GM19035 (cell line): Measurements from ENCODE around the gene ADAM22.

Source experiments
- ATAC-seq: cut with Tn5 transposase; IDR thresholded peaks from one replicate; pipeline ENCODE4 v1.9.1; 2021; ENCODE audit not compliant: unreplicated experiment

ADAM22 gene

GRCh38 chr7:88102675-88103074, 168.6 kb downstream of the ADAM22 start:
- no peak for ATAC-seq

DNA sequence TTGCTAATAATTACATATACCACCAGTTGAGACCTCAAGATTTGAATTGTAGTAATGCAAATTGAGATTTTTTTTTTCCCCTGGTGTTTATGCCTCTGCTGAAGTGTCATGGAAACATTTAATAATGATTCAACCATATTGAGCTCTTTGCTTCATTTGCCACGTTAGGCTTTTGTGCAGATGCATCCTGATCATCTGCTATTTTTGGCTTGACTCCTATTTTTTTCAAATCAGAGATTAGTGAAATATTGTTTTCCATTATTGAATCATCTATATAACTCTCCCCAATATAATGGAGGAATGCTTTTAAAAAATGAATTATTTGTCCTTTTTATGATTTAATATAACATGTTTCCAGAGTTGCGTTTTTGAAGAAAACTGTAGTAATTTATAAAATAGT, 170.7 kb downstream of the ADAM22 start:
- ATAC-seq: no peak

GRCh38 chr7:88105231-88105630, 171.2 kb downstream of the ADAM22 start:
- no peak for ATAC-seq

DNA sequence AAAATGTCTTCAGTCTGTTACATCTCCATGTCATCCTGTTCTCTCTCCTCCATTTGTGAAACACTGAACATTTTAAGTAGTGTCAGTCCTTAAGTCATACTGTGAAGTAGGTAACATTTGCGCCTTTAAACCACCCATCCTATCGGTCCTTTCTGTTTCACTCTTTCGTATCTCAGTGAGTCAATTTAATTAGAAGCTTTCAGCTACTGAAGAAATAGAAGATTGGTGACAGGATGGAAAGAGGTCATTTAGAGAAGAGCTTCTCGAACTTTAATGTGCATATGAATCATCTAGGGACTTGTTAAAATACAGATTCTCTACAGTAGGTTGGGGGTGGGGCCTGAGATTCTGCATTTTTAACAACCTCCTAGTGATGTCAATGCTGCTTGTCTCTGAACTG, 172.4 kb downstream of the ADAM22 start:
- no peak for ATAC-seq

- no peak for ATAC-seq
These were observed 175.6 kb downstream of the ADAM22 start for GRCh38 chr7:88109612-88110011.

GRCh38 chr7:88111140-88111743, 177.2 kb downstream of the ADAM22 start:
- ATAC-seq: peak; percentile 57

GRCh38 chr7:88111954-88112471, 178.0 kb downstream of the ADAM22 start:
- no peak for ATAC-seq

- ATAC-seq: no peak
These were observed 181.3 kb downstream of the ADAM22 start for GRCh38 chr7:88115258-88115796.

- no peak for ATAC-seq
These were observed 181.8 kb downstream of the ADAM22 start for GRCh38 chr7:88115816-88116215.

GRCh38 chr7:88116235-88116795, 182.3 kb downstream of the ADAM22 start:
- no peak for ATAC-seq

DNA sequence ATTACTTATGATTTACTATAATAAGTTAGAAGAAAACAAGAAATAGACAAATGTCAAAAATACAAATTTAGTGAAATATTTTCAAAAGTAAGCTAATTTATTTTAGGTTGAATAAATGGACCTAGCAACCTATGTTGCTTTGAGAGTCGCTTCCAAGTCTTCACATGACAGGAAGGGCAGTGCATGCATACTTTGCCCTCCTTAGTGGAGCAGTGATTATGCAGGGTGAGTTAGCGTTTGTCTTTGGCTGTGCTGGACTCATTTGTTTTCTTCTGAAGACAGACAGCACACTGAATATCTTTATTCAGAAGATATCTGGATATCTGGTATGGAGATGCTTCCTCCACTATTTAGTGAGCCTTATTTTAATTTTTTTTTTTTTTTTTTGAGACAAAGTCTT, 183.3 kb downstream of the ADAM22 start:
- no peak for ATAC-seq

DNA sequence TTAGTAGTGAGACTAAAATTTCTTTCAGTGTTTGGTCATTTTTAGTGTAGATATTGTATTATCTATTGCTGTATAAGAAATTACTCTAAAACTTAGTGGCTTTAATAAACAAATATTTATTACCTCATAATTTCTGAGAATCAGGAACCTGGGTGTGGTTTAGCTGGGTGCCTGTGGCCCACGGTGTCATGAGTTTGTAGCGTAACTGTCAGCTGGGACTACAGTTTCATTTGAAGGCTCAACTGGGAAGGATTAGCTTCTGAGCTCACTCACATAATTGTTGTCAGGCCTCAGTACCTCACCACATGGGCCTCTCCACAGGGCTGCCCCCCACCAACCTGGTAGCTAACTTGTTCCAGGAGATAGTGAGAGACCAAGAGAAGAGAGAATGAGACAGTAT, 187.3 kb downstream of the ADAM22 start:
- ATAC-seq: no peak

DNA sequence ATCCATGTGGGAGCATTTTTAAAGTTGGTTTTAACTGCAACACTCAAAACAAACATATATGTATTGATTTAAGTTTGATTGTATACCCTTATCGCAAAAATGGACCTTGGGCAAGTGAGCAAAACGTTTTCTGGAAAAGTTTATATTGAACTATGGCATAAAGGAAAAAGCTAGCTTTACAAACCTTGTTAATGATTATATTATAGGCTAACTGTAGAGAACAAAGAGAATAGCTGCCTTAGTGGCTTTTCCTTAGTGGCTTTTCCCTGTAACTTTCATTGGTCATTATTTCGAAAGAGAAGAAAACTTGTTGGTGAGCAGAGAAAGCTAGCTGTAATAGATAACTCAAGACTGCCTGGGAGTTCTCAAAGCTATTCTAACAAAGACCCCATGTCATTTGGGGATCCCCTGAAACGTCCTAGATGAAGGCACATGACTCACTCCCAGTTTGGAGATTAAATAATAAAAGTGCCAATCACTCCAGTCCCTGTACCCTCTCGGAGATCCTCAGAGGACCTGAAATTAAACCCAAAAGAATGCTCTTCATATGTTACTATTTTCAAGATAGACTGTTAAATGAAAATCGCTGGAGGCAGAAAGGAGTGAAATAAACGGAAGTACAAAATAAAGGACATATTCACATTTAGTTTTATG, 193.7 kb downstream of the ADAM22 start:
- no peak for ATAC-seq

DNA sequence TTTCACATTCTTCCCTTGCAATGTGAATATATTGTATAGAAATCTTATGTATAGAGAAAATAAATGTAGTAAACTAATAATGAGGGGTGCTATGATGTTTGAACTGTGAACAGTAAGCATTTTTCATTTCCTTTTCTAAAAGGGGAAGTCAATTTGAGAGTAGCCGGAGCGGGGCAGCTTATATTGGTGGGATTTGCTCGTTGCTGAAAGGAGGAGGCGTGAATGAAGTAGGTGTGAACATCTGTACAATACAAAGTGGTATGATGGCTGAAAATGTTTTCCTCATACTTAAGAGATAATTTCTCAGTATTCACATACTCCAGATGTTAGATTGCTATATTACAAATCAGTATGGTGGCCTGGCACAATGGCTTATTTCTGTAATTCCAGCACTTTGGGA, 198.7 kb downstream of the ADAM22 start:
- ATAC-seq: peak; percentile 60

- no peak for ATAC-seq
These were observed 206.9 kb downstream of the ADAM22 start for GRCh38 chr7:88140947-88141346.

DNA sequence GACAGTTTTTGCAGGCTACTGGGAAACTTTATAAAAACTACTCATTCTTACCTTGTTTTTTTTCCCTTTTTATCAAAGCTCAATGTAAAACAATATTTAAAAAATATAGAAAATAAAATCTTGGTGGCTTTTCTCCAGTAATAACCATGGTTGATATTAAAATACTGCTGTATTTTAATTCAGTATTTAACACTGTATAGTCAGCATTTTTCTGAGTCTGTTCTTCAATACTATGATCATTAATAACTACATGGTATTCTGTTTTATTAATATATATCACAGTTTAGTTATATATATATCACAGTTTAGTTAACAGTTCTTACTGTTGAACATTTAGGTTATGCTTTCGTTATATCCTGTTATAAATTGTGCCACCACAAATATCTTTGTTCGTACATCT, 207.4 kb downstream of the ADAM22 start:
- ATAC-seq: no peak

DNA sequence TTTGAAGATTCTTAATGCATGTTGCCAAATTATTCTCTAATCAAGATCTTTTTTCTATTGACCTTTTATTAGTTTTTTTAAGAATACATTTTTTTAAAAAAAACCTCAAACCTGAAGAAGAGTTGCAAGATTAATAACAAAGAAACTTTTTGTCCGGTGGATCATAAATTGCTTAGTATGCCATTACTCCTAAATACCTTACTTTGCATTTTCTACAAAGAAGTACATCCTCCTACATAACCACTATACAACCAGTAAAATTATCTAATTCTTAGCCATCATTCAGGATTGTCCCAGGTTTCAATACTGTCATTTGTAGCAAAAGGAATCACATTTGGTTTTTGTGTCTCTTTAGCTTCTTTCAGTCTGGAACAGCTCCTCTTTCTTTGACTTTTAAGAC, 207.9 kb downstream of the ADAM22 start:
- ATAC-seq: no peak

DNA sequence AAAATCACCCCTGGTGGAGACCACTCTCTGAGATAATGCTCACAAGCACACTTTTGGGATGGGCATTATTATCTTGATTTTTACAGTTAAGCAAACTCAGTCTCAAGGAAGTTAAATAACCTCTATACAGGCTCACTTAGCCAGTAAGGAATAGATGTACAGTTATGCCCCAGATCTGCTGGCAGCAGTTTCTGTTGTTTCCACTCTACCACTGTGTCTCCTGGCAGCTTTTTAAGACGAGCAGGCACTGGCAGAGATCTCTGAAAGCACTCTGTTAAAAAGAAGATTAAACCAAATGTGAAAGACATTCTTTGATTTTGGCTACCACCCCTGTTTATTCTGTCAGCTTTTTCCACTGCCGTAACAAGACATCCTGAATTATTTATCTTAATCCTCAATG, 212.6 kb downstream of the ADAM22 start:
- ATAC-seq: no peak

DNA sequence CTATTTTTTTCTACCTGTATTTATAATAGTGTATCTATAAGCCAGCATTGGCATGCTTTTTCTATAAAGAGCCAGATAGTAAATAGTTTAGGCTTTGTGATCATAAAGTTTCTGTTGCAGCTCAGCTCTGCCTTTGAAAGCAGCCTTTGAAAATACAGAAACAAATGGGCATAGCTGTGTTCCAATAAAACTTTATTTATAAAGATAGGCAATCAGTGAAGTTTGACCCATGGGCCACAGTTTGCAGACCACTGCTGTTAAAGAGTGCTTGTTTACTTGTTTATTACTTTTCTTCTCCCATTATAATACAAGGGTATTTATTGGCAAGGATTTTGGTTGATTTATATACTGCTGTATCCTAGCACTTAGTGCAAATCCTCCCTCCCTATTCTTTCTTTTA, 213.3 kb downstream of the ADAM22 start:
- no peak for ATAC-seq

DNA sequence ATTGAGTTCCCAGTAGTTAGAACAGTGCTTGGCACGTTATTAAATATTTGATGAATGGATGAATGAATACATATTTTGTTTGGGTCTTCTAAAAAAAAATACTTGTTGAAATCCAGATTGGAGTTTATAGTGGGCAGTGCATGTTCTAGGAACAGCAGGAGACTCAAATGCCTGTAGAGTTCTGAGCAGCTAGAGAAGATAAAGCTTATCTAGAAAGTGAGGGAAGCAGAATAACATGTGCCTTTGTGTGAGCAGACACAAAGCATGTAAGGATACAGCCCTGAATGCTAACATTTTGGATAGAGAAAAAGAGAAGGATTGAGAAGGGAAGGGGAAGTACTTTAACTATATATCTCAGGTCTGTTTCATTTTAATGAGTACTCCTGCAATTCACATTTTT, 213.9 kb downstream of the ADAM22 start:
- ATAC-seq: no peak

DNA sequence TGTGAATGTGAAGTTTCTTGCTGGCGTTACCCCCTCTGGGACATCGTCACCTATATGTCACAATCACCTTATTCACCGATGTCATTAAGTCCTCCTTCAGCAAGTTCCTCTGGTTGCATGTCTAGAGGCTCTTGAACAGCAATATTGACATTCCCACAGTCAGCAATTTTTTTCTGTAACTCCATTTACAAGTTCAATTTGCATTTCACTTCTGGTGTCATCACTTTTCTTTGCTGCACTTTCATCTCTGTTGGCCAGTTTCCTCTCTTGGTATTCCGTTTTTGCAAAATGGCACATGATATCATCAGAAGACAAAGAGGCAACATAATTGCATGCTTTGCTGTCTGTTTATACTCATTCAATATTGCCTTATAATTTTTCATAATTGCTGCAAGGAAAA, 216.0 kb downstream of the ADAM22 start:
- no peak for ATAC-seq

DNA sequence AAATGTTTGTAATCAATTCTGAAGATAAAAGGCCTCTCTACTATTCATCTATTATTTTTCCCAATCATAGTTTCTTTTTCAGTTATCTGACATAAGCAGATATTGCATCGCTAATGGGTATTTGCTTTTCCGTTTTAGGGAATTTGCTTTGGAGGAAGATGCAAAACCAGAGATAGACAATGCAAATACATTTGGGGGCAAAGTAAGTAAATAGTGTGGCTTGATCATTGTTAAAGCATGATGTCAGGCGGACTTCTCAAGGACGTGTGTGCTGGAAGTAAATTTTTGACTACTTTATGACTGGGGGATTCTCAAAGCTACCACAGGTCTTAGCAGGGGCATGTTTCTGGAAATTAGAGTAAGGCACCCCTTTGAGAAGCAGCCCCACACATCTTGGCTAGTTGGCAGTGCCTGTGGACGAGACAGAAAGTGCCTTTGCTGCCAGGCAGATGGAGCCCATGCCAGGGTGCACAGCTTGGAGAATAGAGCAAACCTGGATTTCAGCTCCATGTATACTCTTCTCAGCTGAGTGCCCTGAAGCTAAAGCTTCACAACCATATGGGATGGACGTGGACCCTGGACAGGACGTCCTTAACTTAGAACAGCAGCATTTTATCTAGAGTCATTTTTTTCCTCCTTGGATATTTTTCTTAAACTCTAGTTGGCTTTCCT, 217.2 kb downstream of the ADAM22 start:
- no peak for ATAC-seq
